Skeletal muscle tissue (tissue), 4 donors: ENCODE data around the gene KRT10. TPM values are rescaled to one million over a fixed set of nuclear protein-coding genes. Genes with fewer than 3 reads are reported as not detected.

ENCODE experiments used
- H3K27ac ChIP-seq: one replicate; pipeline ENCODE4 v1.7.0; 2013; ENCODE audit warnings: mild to moderate bottlenecking, low read depth, low read length, inconsistent platforms
- H3K27me3 ChIP-seq, 3 donors: one replicate each; pipeline ENCODE4 v1.7.0; 2013; ENCODE audit warnings: low read length in 3 of 3; ENCODE audit not compliant: control insufficient read depth in 3 of 3, insufficient read depth in 3 of 3
- H3K36me3 ChIP-seq, 3 donors: one replicate each; pipeline ENCODE4 v1.7.0; 2013; ENCODE audit warnings: low read length in 3 of 3; ENCODE audit not compliant: control insufficient read depth in 3 of 3, insufficient read depth in 3 of 3
- H3K4me1 ChIP-seq, 3 donors: one replicate each; pipeline ENCODE4 v1.7.0; 2013; ENCODE audit warnings: low read length in 3 of 3, mild to moderate bottlenecking in 3 of 3; ENCODE audit not compliant: control insufficient read depth in 3 of 3, insufficient read depth in 3 of 3
- H3K4me3 ChIP-seq, 3 donors: one replicate each; pipeline ENCODE4 v1.7.0; 2013; ENCODE audit warnings: low read length in 3 of 3
- H3K9ac ChIP-seq, 3 donors: one replicate each; pipeline ENCODE4 v1.7.0; 2013; ENCODE audit warnings: low read length in 3 of 3, mild to moderate bottlenecking in 3 of 3, moderate library complexity in 2 of 3, low read depth in 1 of 3
- H3K9me3 ChIP-seq, 3 donors: one replicate each; pipeline ENCODE4 v1.7.0; 2013; ENCODE audit warnings: low read length in 3 of 3; ENCODE audit not compliant: control insufficient read depth in 3 of 3
- total RNA-seq: library from RNA; depleted of rRNA; stranded (reverse); fragments of >200 nt; gene quantifications from one replicate; pipeline ENCODE4 v1.2.3, GENCODE V29; 2014
- donor health status: Osteomylitis.

The KRT10 gene
- total RNA-seq, 1 donor from 2014 or later = 2.6 TPM

DNA sequence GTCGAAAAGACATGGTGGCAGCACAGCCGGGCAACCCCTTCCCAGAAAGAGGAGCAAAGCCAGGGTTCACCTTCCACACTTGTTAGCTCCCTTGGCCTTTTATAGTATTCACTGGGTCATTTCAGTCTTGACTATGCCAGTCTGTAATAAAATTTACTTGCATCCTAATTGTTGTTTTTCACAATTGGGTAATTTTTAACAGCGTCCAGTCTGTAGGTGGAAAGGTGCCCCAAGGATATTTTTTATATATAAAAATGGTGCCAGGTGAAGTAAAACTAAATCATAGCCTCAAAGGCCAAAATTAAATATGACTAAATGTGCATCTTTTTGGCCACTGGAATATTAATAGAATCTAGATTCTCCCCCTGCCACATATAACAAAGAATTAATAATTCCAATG, 50.3 kb downstream of the KRT10 start, which contains the start of gene KRT26:
Gene KRT26, minus strand, starts transcription at position 101 of the 400 bp plus-strand sequence. Its CDS starts 88 bp downstream, at position 13.
- no peaks in the 10 kb centered on the region for H3K9me3 ChIP-seq
- H3K36me3 ChIP-seq = no peaks in the 10 kb centered on the region
- no peak within 1 kb of the TSS for H3K9ac ChIP-seq
- H3K27me3 ChIP-seq = peaks cover 9 to 16% (median 11%) of the 10 kb centered on the region in 3 donors
- no peak within 1 kb of the TSS for H3K4me3 ChIP-seq
- no peaks in the 10 kb centered on the region for H3K4me1 ChIP-seq
- no peak within 1 kb of the TSS for H3K27ac ChIP-seq

Other genes starting within 250 kb of the KRT10 start
- 66.3 TPM for gene SMARCE1, start 174.8 kb downstream of the KRT10 start, total RNA-seq
- gene KRT222, start 157.4 kb downstream of the KRT10 start, total RNA-seq = 0.52 TPM
- gene KRT24, start 118.9 kb downstream of the KRT10 start, total RNA-seq = not detected
- gene KRT25, start 67.3 kb downstream of the KRT10 start, total RNA-seq = not detected
- not detected for gene KRT26, start 50.4 kb downstream of the KRT10 start, total RNA-seq
- gene KRT27, start 40.1 kb downstream of the KRT10 start, total RNA-seq = not detected
- gene KRT28, start 22.7 kb downstream of the KRT10 start, total RNA-seq = not detected
- not detected for gene KRT12, start 44.6 kb upstream of the KRT10 start, total RNA-seq
- not detected for gene KRT20, start 62.6 kb upstream of the KRT10 start, total RNA-seq
- gene KRT23, start 115.0 kb upstream of the KRT10 start, total RNA-seq = 0.52 TPM
- 3.1 TPM for gene KRT39, start 144.3 kb upstream of the KRT10 start, total RNA-seq
- 6.3 TPM for gene KRT40, start 161.7 kb upstream of the KRT10 start, total RNA-seq
- gene KRTAP3-3, start 171.6 kb upstream of the KRT10 start, total RNA-seq = not detected
- gene KRTAP3-2, start 177.3 kb upstream of the KRT10 start, total RNA-seq = not detected
- not detected for gene KRTAP3-1, start 186.5 kb upstream of the KRT10 start, total RNA-seq
- not detected for gene KRTAP1-5, start 204.6 kb upstream of the KRT10 start, total RNA-seq
- not detected for gene KRTAP1-4, start 207.6 kb upstream of the KRT10 start, total RNA-seq
- gene KRTAP1-3, start 212.3 kb upstream of the KRT10 start, total RNA-seq = not detected
- not detected for gene KRTAP1-1, start 218.8 kb upstream of the KRT10 start, total RNA-seq
- gene KRTAP2-1, start 224.7 kb upstream of the KRT10 start, total RNA-seq = not detected
- not detected for gene KRTAP2-2, start 232.6 kb upstream of the KRT10 start, total RNA-seq
- not detected for gene KRTAP2-3, start 237.5 kb upstream of the KRT10 start, total RNA-seq
- not detected for gene KRTAP2-4, start 243.3 kb upstream of the KRT10 start, total RNA-seq